Measurements from ENCODE around the gene RNF121. TPM values are rescaled to one million over a fixed set of nuclear protein-coding genes. Genes with fewer than 3 reads are reported as not detected.

The RNF121 gene
- total and polyA plus RNA-seq, 2 donors (not counting 1 experiment from before 2014, with no cell fraction given) = 31.7 to 56.0 TPM

DNA sequence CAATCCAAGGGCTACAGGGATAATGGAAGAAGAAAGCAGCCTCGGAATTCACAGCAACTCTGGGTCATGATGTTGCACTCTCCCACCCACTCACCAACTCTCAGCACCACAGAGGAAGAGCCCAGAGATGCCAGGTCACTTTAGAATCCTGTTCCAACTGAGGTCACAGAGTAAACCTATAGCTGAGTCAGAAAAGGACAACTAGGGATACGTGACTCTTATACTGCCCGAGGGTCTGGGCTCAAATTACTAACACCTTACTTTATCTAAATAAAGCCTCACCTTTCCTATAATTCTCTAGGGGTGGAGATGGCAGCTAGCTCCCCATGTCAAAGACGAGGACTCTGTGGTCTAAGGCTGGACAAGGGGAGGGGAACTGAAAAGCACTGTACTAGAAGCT, 94.5 kb downstream of the RNF121 start:
- H3K4me1 Mint-ChIP-seq = peaks cover 21% of the 10 kb centered on the region
- Histone ChIP-seq H3K9me3 (ENCODE audit: control extremely low read depth in 1 of 3, control insufficient read depth in 2 of 3, insufficient read depth in 1 of 3, low read length in 2 of 3) (no peaks in the 10 kb centered on the region), H3K4me1 (ENCODE audit: control insufficient read depth in 2 of 2, insufficient read depth in 2 of 2, low read length in 2 of 2) (no peaks in the 10 kb centered on the region), H2AFZ (ENCODE audit: insufficient read depth, low read depth, low read length, poor library complexity, severe bottlenecking) (no peak overlapping the region), H3K79me2 (ENCODE audit: control insufficient read depth, insufficient read depth, low read length) (peaks cover 53% of the 10 kb centered on the region), H3K27ac (ENCODE audit: low read length in 2 of 2) (no peak overlapping the region), H3K4me3 (ENCODE audit: control extremely low read depth in 1 of 5, extremely low read depth in 1 of 5, insufficient read depth in 1 of 5, low read depth in 2 of 5, low read length in 4 of 5) (no peak overlapping the region), H3K9ac (ENCODE audit: low read length) (no peak overlapping the region), H3K27me3 (replicated peaks in 1 of 4; ENCODE audit: control extremely low read depth in 1 of 4, control insufficient read depth in 3 of 4, insufficient read depth in 4 of 4, low read length in 3 of 4) (no peaks in the 10 kb centered on the region), H3K4me2 (replicated peaks; ENCODE audit: low read depth, low read length, poor library complexity, severe bottlenecking) (no peak overlapping the region), H3K36me3 (replicated peaks in 1 of 2; ENCODE audit: control extremely low read depth in 1 of 2, control insufficient read depth in 1 of 2, extremely low read depth in 1 of 2, insufficient read depth in 2 of 2, low read length in 1 of 2) (peaks cover 9 to 94% of the 10 kb centered on the region in 2 experiments), H4K20me1 (ENCODE audit: control insufficient read depth, insufficient read depth, low read length, poor library complexity, severe bottlenecking) (peaks cover 76% of the 10 kb centered on the region)
- H3K9me3 Mint-ChIP-seq (ENCODE audit: insufficient read depth) = no peaks in the 10 kb centered on the region
- DNase-seq (no peak), ATAC-seq (ENCODE audit: low read depth) (no peak)
- H3K4me3 Mint-ChIP-seq = no peak overlapping the region
- POLR2A ChIA-PET = no interaction called here
- TF ChIP-seq EZH2 (IDR thresholded peaks at IDR 0.05; ENCODE audit: borderline replicate concordance, insufficient read depth, low read depth, low read length, poor library complexity, severe bottlenecking) = no peak
- no peak for TF ChIP-seq CTCF (IDR thresholded peaks at IDR 0.05)
- WGBS (ENCODE audit: insufficient coverage) = no CpG with 5 or more reads among the region's 4 CpGs
- no peaks in the 10 kb centered on the region for H3K27me3 Mint-ChIP-seq
- H3K27ac Mint-ChIP-seq = no peak overlapping the region
- CTCF ChIA-PET = interaction anchor here (1.1 to 16.4 kb wide), 10 partner anchors 9 to 388 kb away, joined by 3 to 292 read pairs (median 27); partner anchors contain the start of gene IL18BP
- intact Hi-C loops (cut with micrococcal nuclease) = no loop called here

GRCh38 chr11:72024069-72024754, 95.4 kb downstream of the RNF121 start:
- POLR2A ChIA-PET = interaction anchor here (1.3 kb wide), 1 partner anchor 16 kb away, joined by 8 read pairs; no protein-coding TSS in a partner anchor
- Mint-ChIP-seq H3K27ac (no peak overlapping the region), H3K4me1 (peaks cover 26% of the 10 kb centered on the region), H3K27me3 (no peaks in the 10 kb centered on the region), H3K4me3 (no peak overlapping the region), H3K9me3 (ENCODE audit: insufficient read depth) (no peaks in the 10 kb centered on the region)
- H3K79me2 ChIP-seq (ENCODE audit: control insufficient read depth, insufficient read depth, low read length) = peaks cover 61% of the 10 kb centered on the region
- no peak for ATAC-seq (ENCODE audit: low read depth)
- WGBS (ENCODE audit: insufficient coverage) = 80% methylated on average over 5 of the region's 5 CpGs
- peaks cover 77% of the 10 kb centered on the region for H4K20me1 ChIP-seq (ENCODE audit: control insufficient read depth, insufficient read depth, low read length, poor library complexity, severe bottlenecking)
- H3K9ac ChIP-seq (ENCODE audit: low read length) = no peak overlapping the region
- no peak overlapping the region for H3K4me2 ChIP-seq (replicated peaks; ENCODE audit: low read depth, low read length, poor library complexity, severe bottlenecking)
- H2AFZ ChIP-seq (ENCODE audit: insufficient read depth, low read depth, low read length, poor library complexity, severe bottlenecking) = no peak overlapping the region
- TF ChIP-seq EZH2 (IDR thresholded peaks at IDR 0.05; ENCODE audit: borderline replicate concordance, insufficient read depth, low read depth, low read length, poor library complexity, severe bottlenecking) (no peak), CTCF (IDR thresholded peaks at IDR 0.05) (no peak)
- H3K4me3 ChIP-seq (ENCODE audit: control extremely low read depth in 1 of 5, extremely low read depth in 1 of 5, insufficient read depth in 1 of 5, low read depth in 2 of 5, low read length in 4 of 5) = no peak overlapping the region
- DNase-seq = no peak
- H3K9me3 ChIP-seq (ENCODE audit: control extremely low read depth in 1 of 3, control insufficient read depth in 2 of 3, insufficient read depth in 1 of 3, low read length in 2 of 3) = no peaks in the 10 kb centered on the region
- CTCF ChIA-PET = interaction anchor here (0.8 to 16.4 kb wide), 32 partner anchors 9 to 407 kb away, joined by 3 to 292 read pairs (median 8); partner anchors contain the start of genes ANAPC15 and IL18BP
- H3K27ac ChIP-seq (ENCODE audit: low read length in 2 of 2) = no peak overlapping the region
- no peaks in the 10 kb centered on the region for H3K4me1 ChIP-seq (ENCODE audit: control insufficient read depth in 2 of 2, insufficient read depth in 2 of 2, low read length in 2 of 2)
- H3K27me3 ChIP-seq (replicated peaks in 1 of 4; ENCODE audit: control extremely low read depth in 1 of 4, control insufficient read depth in 3 of 4, insufficient read depth in 4 of 4, low read length in 3 of 4) = no peaks in the 10 kb centered on the region
- intact Hi-C loops (cut with micrococcal nuclease) = no loop called here
- peaks cover 9 to 94% of the 10 kb centered on the region in 2 experiments for H3K36me3 ChIP-seq (replicated peaks in 1 of 2; ENCODE audit: control extremely low read depth in 1 of 2, control insufficient read depth in 1 of 2, extremely low read depth in 1 of 2, insufficient read depth in 2 of 2, low read length in 1 of 2)
